WI38 (cell line): ENCODE measurements around the gene SCARF2.

Experiments
- H3K4me3 ChIP-seq: 2 replicates; pipeline ENCODE4 v1.5.1; 2011; ENCODE audit warnings: low read depth, mild to moderate bottlenecking, control low read depth, low read length
- TF ChIP-seq, protein P1 (sequence below): IDR thresholded peaks from 2 replicates; pipeline ENCODE4 v1.5.1; 2012; ENCODE audit warnings: low read depth, mild to moderate bottlenecking, control low read depth, low read length

SCARF2 gene

DNA sequence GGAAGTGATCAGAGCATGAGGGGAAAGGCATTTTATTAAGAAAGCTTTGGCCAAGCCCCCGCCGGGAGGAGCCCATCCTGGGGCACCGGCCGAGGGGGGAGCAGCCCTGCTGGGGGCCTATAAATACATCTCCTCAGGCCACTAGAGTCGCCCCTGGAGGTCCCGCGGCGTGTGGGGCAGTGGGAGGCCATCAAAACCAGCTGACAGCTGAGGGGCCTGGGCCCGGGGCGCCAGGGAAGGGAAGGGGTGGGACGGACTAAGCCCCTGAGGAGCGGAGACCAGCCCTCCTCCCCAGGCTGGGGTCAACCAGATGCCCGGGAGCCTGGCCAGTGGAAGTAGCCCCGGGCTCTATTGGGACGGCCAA, 13.1 kb downstream of the SCARF2 start:
- TF ChIP-seq, protein P1, sequence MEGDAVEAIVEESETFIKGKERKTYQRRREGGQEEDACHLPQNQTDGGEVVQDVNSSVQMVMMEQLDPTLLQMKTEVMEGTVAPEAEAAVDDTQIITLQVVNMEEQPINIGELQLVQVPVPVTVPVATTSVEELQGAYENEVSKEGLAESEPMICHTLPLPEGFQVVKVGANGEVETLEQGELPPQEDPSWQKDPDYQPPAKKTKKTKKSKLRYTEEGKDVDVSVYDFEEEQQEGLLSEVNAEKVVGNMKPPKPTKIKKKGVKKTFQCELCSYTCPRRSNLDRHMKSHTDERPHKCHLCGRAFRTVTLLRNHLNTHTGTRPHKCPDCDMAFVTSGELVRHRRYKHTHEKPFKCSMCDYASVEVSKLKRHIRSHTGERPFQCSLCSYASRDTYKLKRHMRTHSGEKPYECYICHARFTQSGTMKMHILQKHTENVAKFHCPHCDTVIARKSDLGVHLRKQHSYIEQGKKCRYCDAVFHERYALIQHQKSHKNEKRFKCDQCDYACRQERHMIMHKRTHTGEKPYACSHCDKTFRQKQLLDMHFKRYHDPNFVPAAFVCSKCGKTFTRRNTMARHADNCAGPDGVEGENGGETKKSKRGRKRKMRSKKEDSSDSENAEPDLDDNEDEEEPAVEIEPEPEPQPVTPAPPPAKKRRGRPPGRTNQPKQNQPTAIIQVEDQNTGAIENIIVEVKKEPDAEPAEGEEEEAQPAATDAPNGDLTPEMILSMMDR, result no peak
- H3K4me3 ChIP-seq, result no peak overlapping the region

DNA sequence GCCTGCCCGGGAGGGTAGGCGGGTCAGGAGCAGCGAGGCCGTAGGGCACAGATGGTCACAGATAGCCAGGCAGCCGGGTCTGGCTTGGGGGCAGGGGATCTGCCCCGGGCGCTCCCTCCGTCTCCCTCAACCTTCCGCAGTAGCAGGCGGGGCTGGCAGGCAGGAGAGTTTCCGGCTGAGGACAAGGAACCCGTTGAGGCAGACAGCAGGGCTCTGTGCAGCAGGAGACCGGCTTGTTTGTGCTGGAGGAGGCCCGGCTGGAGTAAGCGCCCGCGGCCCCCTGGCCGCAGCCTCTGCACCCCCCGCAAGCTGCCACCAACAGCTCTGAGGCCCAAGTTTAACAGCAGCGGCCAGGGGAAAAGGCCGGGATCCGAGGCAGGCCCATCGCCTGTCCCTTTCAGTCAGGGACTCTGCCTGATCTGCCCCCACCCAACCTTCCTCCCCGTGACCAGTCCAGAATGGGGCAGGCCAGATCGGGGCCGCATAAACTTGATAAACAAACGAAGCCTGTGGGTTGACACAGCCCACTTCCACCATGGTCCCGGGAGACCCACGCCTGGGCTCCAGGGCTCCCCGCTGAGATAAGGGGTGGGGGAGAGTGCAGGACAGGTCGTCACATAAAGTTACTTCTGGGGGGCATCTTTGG, 13.6 kb downstream of the SCARF2 start:
- TF ChIP-seq, protein P1, result no peak
- no peak overlapping the region for H3K4me3 ChIP-seq

DNA sequence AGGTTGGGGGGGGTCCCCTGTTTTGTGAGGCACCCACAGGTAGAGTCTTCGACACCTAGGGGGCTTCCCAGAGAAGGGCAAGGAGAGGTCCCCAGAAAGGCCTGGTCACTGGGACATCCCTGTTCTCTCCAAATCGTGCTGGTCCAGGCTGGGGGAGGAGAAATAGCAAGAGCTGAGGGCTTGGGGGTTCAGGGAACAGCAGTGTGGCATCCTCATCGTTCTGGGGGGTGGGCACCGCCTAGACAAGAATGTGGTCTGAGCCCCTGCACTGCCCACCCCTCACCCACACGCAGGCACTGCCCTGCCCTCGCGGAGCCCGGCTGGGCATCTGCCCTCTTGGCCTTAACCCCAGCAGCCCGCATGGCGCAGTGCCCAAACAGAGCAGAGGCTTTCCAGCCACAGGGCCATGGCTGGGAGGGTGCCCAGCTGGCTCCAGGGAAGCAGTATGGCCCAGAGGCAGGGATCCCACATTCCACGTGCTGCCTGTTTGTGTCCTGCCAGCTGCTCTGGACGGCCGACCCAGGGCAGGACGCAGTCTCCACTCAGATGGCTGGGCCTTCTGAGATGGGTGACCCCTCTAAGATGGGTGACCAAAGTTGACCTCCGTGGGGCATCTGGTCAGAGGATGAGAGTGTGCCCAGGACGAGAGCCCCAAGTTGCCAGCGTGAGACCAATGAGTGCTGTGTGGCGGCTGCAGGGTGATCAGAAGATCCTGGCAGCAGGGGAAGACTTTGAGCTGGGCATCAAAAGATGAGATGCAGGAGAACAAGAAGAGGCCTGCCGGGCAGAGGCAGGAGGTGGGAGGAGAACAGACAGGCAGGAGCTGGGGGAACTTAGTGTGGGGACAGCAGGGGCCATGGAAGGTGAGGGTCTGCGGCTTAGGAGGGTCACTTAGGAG, 14.4 kb downstream of the SCARF2 start:
- no peak overlapping the region for H3K4me3 ChIP-seq
- TF ChIP-seq, protein P1, result no peak

DNA sequence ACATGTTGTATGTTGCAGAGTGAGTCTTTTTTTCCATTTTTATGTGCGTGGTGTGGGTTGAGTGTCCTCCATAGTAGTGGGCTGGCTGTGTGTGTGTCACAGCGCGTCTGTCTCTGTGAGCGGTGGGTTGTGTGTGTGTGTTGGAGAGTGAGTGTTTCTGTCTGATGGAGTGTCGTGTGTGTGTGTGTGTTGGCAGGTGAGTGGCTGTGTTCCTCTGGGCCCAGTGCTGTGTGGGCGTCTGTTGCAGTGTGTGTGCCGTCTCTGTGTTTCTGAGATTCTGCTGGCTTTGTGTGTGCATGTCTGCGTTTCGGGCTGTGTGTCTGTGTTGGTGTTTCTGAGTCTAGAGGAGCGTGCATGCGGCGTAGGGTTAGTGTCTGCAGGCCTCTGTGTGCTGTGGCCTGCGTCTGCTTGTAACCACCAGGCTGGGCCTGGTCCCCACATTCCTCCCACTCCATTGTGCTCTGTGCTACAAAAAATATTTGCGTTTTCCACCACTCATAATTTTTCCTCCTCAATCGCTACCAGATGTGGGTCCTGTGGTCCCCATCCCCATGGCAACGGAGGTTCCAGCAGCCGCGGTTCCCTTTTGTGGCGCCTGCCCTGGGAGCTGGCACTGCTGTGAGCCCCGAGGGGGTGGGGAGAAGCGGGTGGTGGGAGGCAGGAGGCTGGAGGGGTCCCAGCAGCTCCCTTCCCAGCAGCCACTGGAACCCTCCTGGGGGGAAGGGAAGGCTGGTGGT, 15.2 kb downstream of the SCARF2 start:
- TF ChIP-seq, protein P1, result no peak
- no peak overlapping the region for H3K4me3 ChIP-seq

DNA sequence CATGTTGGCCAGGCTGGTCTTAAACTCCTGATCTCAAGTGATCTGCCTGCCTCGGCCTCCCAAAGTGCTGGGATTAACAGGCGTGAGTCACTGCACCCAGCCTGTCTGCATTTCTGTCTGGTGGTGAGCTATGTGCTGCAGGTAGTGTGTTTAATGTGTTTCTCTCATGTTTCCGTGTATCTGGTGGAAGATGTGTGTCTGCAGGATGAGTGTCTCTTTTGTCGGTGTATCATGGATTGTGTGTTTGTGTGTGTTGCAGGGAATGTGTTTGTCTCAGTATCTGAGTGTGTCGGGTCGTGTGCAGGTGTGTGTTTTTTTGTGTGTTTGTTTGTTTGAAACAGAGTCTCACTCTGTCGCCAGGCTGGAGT, 16.1 kb downstream of the SCARF2 start:
- TF ChIP-seq, protein P1, result no peak
- no peak overlapping the region for H3K4me3 ChIP-seq

DNA sequence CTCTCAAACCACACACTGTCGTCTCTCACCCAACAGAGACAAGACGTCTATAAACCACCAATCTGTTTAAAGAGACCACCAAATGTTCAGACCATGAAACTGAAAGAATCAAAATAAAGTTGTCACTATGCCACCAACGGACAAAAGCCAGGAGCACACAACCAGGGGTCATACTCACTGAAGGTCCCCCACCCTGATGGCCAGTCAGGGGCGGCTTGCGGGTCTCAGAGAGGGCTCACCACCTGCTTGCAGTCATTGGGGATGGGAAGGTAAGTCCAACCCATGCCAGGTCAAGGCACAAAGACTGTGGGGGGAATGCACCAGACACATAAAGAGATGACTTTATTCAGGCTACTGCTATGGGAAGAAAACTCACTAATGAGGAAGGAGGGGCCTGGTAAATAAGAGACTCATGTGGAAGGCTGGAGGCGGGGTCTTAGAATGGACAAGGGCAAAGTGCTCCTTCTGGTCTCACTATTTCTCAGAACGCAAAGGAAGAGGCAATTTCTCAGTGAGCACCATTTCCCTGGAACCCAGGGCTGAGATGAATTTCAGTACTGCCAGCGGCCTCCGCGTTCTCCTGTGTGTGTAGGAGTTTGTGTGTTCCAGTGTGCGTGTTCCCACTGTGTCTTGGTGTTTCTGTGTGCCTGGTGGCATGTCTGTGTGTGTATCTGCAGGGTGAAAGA, 17.3 kb downstream of the SCARF2 start:
- TF ChIP-seq, protein P1, result no peak
- no peak overlapping the region for H3K4me3 ChIP-seq
